Right atrium auricular region (tissue), 2 donors: ENCODE data around the gene DNAAF5. TPM values are rescaled to one million over a fixed set of nuclear protein-coding genes. Genes with fewer than 3 reads are reported as not detected.

Experiments used
- DNase-seq: peaks from one replicate; pipeline ENCODE4 v3.0.0-alpha.2; 2019; ENCODE audit warnings: low spot score
- H3K27ac ChIP-seq, 2 donors: fragments of 200-600 bp; sonication (generic); 1 replicate in 1 of 2; 2 replicates in 1 of 2; pipeline ENCODE4 v1.5.1; 2016 to 2019
- H3K27me3 ChIP-seq, 2 donors: fragments of 200-600 bp; sonication (generic); one replicate each; pipeline versions ENCODE4 v1.5.1 to v1.6.0; 2017 to 2019
- H3K36me3 ChIP-seq: fragments of 200-600 bp; sonication (generic); one replicate; pipeline ENCODE4 v1.5.1; 2016
- H3K4me1 ChIP-seq, 2 donors: fragments of 200-600 bp; sonication (generic); one replicate each; pipeline versions ENCODE4 v1.5.1 to v1.6.0; 2017 to 2019
- H3K4me3 ChIP-seq, 2 donors: fragments of 200-600 bp; sonication (generic); 1 replicate in 1 of 2; 2 replicates in 1 of 2; pipeline ENCODE4 v1.5.1; 2017 to 2019; ENCODE audit warnings: mild to moderate bottlenecking in 1 of 2, moderate library complexity in 1 of 2
- H3K9me3 ChIP-seq, 2 donors: fragments of 200-600 bp; sonication (generic); one replicate each; pipeline ENCODE4 v1.5.1; 2019
- CTCF ChIP-seq, 2 donors: fragments of 200-600 bp; sonication (generic); IDR thresholded peaks; one replicate each; pipeline ENCODE4 v1.5.1; 2019; ENCODE audit warnings: antibody characterized with exemption in 2 of 2
- total RNA-seq, 2 donors: library from RNA; depleted of rRNA; stranded (reverse); fragments of >200 nt; gene quantifications; one replicate each; pipeline ENCODE4 v1.1.0, GENCODE V29; 2016

DNAAF5 gene
- total RNA-seq, 2 donors from 2014 or later, result 19.0 to 35.5 TPM

- Histone ChIP-seq H3K27me3 (no peaks in the 10 kb centered on the region), H3K27ac (peak overlapping the region; percentile 75 to 85), H3K4me3 (no peak overlapping the region), H3K9me3 (no peaks in the 10 kb centered on the region), H3K4me1 (peaks cover 0 to 26% of the 10 kb centered on the region in 2 donors), H3K36me3 (peaks cover 26% of the 10 kb centered on the region)
- TF ChIP-seq CTCF (IDR thresholded peaks at IDR 0.05), result no peak
- no peak for DNase-seq
Observed at GRCh38 chr7:781936-782529, 55.5 kb downstream of the DNAAF5 start.

- Histone ChIP-seq H3K4me3 (no peak overlapping the region), H3K4me1 (peaks cover 0 to 26% of the 10 kb centered on the region in 2 donors), H3K9me3 (no peaks in the 10 kb centered on the region), H3K27ac (no peak overlapping the region), H3K27me3 (no peaks in the 10 kb centered on the region), H3K36me3 (peaks cover 26% of the 10 kb centered on the region)
- no peak for TF ChIP-seq CTCF (IDR thresholded peaks at IDR 0.05)
- DNase-seq, result no peak
Observed at GRCh38 chr7:782718-783449, 56.4 kb downstream of the DNAAF5 start.

GRCh38 chr7:783556-784490 lies 57.3 kb downstream of the DNAAF5 start:
- H3K27ac ChIP-seq, result no peak overlapping the region
- H3K4me1 ChIP-seq, result peaks cover 0 to 25% of the 10 kb centered on the region in 2 donors
- H3K9me3 ChIP-seq, result no peaks in the 10 kb centered on the region
- H3K36me3 ChIP-seq, result peaks cover 26% of the 10 kb centered on the region
- no peaks in the 10 kb centered on the region for H3K27me3 ChIP-seq
- TF ChIP-seq CTCF (IDR thresholded peaks at IDR 0.05), result no peak
- no peak overlapping the region for H3K4me3 ChIP-seq
- no peak for DNase-seq

GRCh38 chr7:784971-785370 lies 58.5 kb downstream of the DNAAF5 start:
- no peak overlapping the region for H3K4me3 ChIP-seq
- no peaks in the 10 kb centered on the region for H3K9me3 ChIP-seq
- H3K4me1 ChIP-seq, result peaks cover 0 to 15% of the 10 kb centered on the region in 2 donors
- no peak overlapping the region for H3K27ac ChIP-seq
- DNase-seq, result no peak
- peaks cover 26% of the 10 kb centered on the region for H3K36me3 ChIP-seq
- TF ChIP-seq CTCF (IDR thresholded peaks at IDR 0.05), result no peak
- H3K27me3 ChIP-seq, result no peaks in the 10 kb centered on the region

GRCh38 chr7:785416-785815 lies 58.9 kb downstream of the DNAAF5 start:
- Histone ChIP-seq H3K9me3 (no peaks in the 10 kb centered on the region), H3K27ac (no peak overlapping the region), H3K4me3 (no peak overlapping the region), H3K36me3 (peaks cover 26% of the 10 kb centered on the region), H3K27me3 (no peaks in the 10 kb centered on the region), H3K4me1 (peaks cover 0 to 10% of the 10 kb centered on the region in 2 donors)
- no peak for DNase-seq
- TF ChIP-seq CTCF (IDR thresholded peaks at IDR 0.05), result no peak
